K562 treated with DMSO at 1 percent for 24 hours (cell line): ENCODE data around the gene ZBTB22. TPM values are rescaled to one million over a fixed set of nuclear protein-coding genes. Genes with fewer than 3 reads are reported as not detected.

Experiments used
- total RNA-seq: library from RNA; unstranded; fragments of 300-600 nt; gene quantifications from 2 replicates; pipeline ENCODE4 v1.2.3, GENCODE V29; 2022; ENCODE audit warnings: low read depth; ENCODE audit not compliant: insufficient read depth

ZBTB22 gene
- 16.2 and 18.1 TPM in 2 replicates for total RNA-seq

GRCh38 chr6:33317669-33318425 lies at the start of gene ZBTB22:
TSS of gene ZBTB22 (minus strand) at chr6:33317744. CDS start at chr6:33316916, 828 bp downstream.

DNA sequence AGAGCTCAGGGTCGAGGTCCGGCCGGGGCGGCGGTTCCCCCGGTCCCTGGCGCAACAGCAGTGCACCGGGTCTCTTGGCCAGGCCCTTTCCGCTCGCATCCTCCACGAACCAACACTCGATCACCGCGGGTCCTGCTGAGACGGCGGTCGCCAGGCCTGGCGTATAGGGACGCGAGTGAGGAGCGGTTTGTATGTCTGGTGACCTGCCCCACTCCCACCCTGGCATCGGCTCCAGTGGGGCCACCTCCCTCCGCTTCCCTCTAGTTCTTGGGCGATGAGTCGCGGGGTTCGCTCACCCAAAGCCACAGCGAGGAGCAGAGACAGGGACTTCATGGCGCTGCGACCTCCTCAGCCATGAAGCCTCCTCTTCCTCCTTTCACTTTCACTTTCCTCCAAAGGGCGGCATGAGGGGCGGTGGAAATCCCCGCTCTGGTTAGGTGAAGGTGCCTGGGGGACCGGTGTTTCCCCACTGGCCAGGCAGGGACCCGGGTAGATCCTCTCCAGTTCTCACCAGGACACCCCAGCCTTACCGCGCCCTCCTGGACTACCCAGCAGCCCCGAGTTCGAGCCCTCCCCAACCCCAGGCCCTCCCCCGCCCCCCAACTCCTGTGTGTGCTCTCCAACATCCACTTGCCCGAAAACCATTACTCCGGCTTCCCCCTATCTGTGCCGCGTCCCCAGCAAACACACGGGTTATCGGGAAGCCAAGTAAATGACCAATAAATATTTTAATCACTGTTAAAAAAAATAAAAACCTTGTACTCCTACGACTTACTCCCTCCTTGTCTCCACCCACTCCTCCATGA lies 3.6 kb downstream of the ZBTB22 start, which contains the start of gene TAPBP:
Gene TAPBP (minus strand): TSS at position 370 of the 806 bp plus-strand sequence. CDS start 37 bp downstream, at position 333.

GRCh38 chr6:33298773-33299236 lies 18.7 kb downstream of the ZBTB22 start, which contains the start of gene RGL2:
TSS of gene RGL2 (minus strand) at chr6:33298942. CDS start at chr6:33298610, 332 bp downstream.

DNA sequence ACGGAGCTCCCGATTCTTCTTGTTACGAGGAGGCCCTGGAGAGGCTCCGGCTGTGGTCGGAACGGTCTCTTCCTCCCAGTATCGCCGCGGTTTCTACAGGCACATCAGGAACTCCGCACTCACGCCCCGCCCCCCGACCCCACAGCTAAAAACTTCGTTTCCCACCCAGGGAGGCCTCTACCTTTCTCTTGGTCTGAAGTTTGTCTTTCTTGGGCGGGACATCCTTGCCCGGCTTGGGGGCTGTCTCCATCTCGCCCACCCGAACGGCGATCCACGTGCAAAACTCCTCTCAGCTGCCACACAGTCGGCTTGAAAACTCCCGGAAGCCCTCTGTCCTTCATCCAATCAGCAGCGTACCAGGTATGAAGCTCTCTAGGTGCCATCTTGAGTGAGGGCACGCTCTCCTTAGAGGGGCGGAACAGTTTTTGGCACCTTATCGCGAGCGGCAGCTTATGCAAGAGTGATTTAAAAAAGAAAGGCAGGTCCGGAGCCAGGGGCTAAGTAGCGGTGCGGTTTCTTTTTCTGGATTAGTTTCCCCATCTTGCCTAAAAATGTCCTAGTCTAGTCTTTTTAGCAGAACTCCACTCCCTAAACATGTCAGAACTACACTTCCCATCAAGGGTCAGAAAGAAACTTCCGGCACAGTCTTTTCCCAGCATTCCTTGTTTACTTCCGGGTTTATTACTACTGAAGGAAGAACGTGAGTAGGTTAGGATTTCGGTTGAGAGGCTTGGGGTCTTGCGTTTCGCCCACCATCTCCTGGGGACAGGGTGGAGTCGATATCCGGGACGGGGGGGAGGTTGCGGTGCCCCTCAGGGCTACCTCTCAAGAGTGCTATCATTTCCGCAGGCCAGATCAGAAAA lies 28.4 kb downstream of the ZBTB22 start, which contains the start of the genes PFDN6 and WDR46:
Gene PFDN6 (plus strand): TSS at position 681 of the 863 bp plus-strand sequence. CDS start 256 bp downstream, outside the sequence.
Gene WDR46 (minus strand): TSS at position 319 of the 863 bp plus-strand sequence. CDS start 69 bp downstream, at position 250.

DNA sequence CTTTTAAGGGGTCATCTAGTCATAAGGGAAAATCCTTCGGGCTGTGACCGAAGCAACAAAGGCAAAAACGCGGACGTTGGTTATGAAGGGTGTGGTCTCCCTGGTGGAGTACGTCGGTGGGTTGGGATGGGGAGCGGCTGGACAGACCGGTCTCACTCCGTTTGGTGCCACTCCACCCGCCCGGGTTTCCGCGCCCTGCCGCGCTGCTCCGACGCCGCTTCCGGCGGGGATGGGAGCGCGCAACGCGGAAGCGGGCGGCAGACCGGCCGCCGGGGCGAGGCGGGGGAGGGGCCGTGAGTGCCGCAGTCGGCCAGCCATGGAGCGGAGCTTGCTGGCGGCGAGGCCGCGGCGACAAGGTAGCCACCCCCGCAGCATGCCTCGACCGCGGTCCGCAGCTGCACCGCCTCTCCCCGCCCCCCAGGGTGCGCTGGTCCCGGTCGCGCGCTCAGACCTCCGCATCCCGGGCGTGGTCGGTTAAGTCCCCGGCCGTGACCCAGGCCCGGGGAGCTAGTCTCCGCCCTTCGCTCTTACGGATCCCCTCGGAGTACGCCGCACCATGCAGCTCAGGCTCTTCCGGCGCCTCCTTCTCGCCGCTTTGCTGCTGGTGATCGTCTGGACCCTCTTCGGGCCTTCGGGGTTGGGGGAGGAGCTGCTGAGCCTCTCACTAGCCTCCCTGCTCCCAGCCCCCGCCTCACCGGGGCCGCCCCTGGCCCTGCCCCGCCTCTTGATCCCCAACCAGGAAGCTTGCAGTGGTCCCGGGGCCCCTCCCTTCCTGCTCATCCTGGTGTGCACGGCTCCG lies 40.5 kb downstream of the ZBTB22 start, which contains the start of gene B3GALT4:
Gene B3GALT4 (plus strand): TSS at position 260 of the 799 bp plus-strand sequence. CDS start 297 bp downstream, at position 557.

DNA sequence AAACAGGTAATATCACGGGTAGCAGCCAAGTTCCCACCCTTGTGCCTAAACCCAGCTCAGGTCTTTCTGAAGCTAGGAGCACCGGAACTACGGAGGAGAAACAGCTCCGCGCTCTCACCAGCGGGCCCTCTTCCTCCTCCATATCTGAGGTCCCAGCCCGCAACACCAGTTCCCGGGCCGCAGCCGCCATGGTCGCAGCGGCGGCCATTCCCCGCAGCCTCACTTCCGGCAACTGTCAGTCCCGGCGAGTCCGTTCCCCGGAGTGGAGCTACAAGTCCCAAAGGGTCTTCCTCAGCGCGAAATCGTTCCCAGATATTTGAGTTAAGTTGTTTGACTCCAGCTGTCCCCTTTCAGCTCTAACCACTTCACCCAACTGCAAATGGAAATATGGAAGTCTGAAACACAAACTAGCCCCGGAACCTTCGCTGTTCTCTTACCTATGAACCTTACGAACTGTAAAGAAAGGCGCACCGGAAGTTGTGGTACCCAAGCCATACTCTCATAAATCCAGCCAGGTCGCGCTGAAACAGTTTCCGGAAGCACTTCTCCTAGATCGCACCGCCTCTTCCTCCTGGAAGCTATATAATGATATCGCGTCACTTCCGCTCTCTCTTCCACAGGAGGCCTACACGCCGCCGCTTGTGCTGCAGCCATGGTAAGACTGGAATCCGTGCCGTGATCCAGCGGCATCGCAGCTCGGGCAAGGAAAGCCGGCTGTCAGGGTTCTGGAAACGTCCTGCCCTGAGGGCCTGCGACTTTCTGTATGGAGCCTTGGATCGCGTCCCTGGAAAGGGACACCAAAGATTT lies 45.9 kb downstream of the ZBTB22 start, which contains the start of the genes RPS18 and VPS52:
Gene RPS18 (plus strand): TSS at position 608 of the 807 bp plus-strand sequence. CDS start 45 bp downstream, at position 653.
Gene VPS52 (minus strand): TSS at position 409 of the 807 bp plus-strand sequence. CDS start 201 bp downstream, at position 208.

Other genes with a start within 250 kb of the ZBTB22 start
- gene HLA-DPA1, start 244.1 kb downstream of the ZBTB22 start, total RNA-seq: 0.86 TPM in 1 of 2 replicates, not detected in the other
- 1.3 and 1.9 TPM in 2 replicates for gene HLA-DPB1, start 241.8 kb downstream of the ZBTB22 start, total RNA-seq
- gene COL11A2, start 125.3 kb downstream of the ZBTB22 start, total RNA-seq: 0.25 TPM in 2 replicates
- 42.1 and 43.1 TPM in 2 replicates for gene RXRB, start 117.1 kb downstream of the ZBTB22 start, total RNA-seq
- gene SLC39A7, start 116.9 kb downstream of the ZBTB22 start, total RNA-seq: 159 and 162 TPM in 2 replicates
- gene HSD17B8, start 113.1 kb downstream of the ZBTB22 start, total RNA-seq: 20.2 and 25.9 TPM in 2 replicates
- 82.7 and 82.9 TPM in 2 replicates for gene RING1, start 109.2 kb downstream of the ZBTB22 start, total RNA-seq
- 42.4 and 43.5 TPM in 2 replicates for gene VPS52, start 45.9 kb downstream of the ZBTB22 start, total RNA-seq
- 11,722 and 11,744 TPM in 2 replicates for gene RPS18, start 45.7 kb downstream of the ZBTB22 start, total RNA-seq
- 5.7 and 6.9 TPM in 2 replicates for gene B3GALT4, start 40.6 kb downstream of the ZBTB22 start, total RNA-seq
- 51.7 and 61.6 TPM in 2 replicates for gene WDR46, start 28.5 kb downstream of the ZBTB22 start, total RNA-seq
- gene PFDN6, start 28.1 kb downstream of the ZBTB22 start, total RNA-seq: 148 and 157 TPM in 2 replicates
- gene RGL2, start 18.8 kb downstream of the ZBTB22 start, total RNA-seq: 29.8 and 32.5 TPM in 2 replicates
- 206 and 216 TPM in 2 replicates for gene TAPBP, start 3.7 kb downstream of the ZBTB22 start, total RNA-seq
- 64.0 and 65.4 TPM in 2 replicates for gene DAXX, start 5.2 kb upstream of the ZBTB22 start, total RNA-seq
- gene KIFC1, start 74.1 kb upstream of the ZBTB22 start, total RNA-seq: 124 and 134 TPM in 2 replicates
- 78.1 and 78.5 TPM in 2 replicates for gene PHF1, start 93.3 kb upstream of the ZBTB22 start, total RNA-seq
- 408 and 423 TPM in 2 replicates for gene CUTA, start 100.4 kb upstream of the ZBTB22 start, total RNA-seq
- 8.1 and 8.4 TPM in 2 replicates for gene SYNGAP1, start 102.3 kb upstream of the ZBTB22 start, total RNA-seq
- gene ZBTB9, start 136.8 kb upstream of the ZBTB22 start, total RNA-seq: 11.0 and 13.7 TPM in 2 replicates